DOHH2 (cell line): ENCODE measurements around the gene COL20A1.

Experiments
- H3F3A ChIP-seq: fragments of 200-600 bp; sonication (generic), shearing (Covaris generic); 2 replicates; pipeline ENCODE4 v1.6.0; 2016; ENCODE audit warnings: antibody characterized with exemption, mild to moderate bottlenecking; ENCODE audit not compliant: control insufficient read depth, insufficient read depth
- H3K27ac ChIP-seq: fragments of 200-600 bp; sonication (generic); 2 replicates; pipeline ENCODE4 v1.5.1; 2014; ENCODE audit warnings: low read depth, mild to moderate bottlenecking, low read length, moderate library complexity
- H3K27me3 ChIP-seq: fragments of 200-600 bp; sonication (generic); 2 replicates; pipeline ENCODE4 v1.6.1; 2014; ENCODE audit warnings: mild to moderate bottlenecking, low read length, mixed read lengths; ENCODE audit not compliant: control insufficient read depth
- H3K36me3 ChIP-seq: fragments of 200-600 bp; sonication (generic); 2 replicates; pipeline ENCODE4 v1.6.1; 2014; ENCODE audit warnings: mild to moderate bottlenecking, low read length, moderate library complexity, mixed read lengths; ENCODE audit not compliant: control insufficient read depth
- H3K4me1 ChIP-seq: fragments of 200-600 bp; sonication (generic); 2 replicates; pipeline ENCODE4 v1.6.1; 2014; ENCODE audit warnings: mild to moderate bottlenecking, low read length, mixed read lengths; ENCODE audit not compliant: control insufficient read depth
- H3K4me2 ChIP-seq: fragments of 200-600 bp; sonication (generic); 2 replicates; pipeline ENCODE4 v1.6.0; 2014; ENCODE audit warnings: mild to moderate bottlenecking, low read length, moderate library complexity
- H3K4me3 ChIP-seq: fragments of 200-600 bp; sonication (generic); 2 replicates; pipeline ENCODE4 v1.5.1; 2014; ENCODE audit warnings: mild to moderate bottlenecking, low read length, mixed read lengths
- H3K79me2 ChIP-seq: fragments of 200-600 bp; sonication (generic); 2 replicates; pipeline ENCODE4 v1.6.1; 2014; ENCODE audit warnings: mild to moderate bottlenecking, low read length, mixed read lengths; ENCODE audit not compliant: control insufficient read depth
- H3K9me2 ChIP-seq: fragments of 200-600 bp; sonication (generic); replicated peaks from 2 replicates; pipeline ENCODE4 v1.6.1; 2014; ENCODE audit warnings: mild to moderate bottlenecking, low read length, mixed read lengths; ENCODE audit not compliant: control insufficient read depth
- H3K9me3 ChIP-seq: fragments of 200-600 bp; sonication (generic); 2 replicates; pipeline ENCODE4 v1.6.1; 2014; ENCODE audit warnings: antibody characterized with exemption, low read length, mixed read lengths; ENCODE audit not compliant: control insufficient read depth, insufficient read depth
- H4K20me1 ChIP-seq: fragments of 200-600 bp; sonication (generic); 2 replicates; pipeline ENCODE4 v1.6.0; 2014; ENCODE audit warnings: low read depth, mild to moderate bottlenecking, antibody characterized with exemption, low read length, moderate library complexity; ENCODE audit not compliant: control insufficient read depth, insufficient read depth
- EZH2phosphoT487 ChIP-seq: fragments of 200-600 bp; sonication (generic); IDR thresholded peaks from 2 replicates; pipeline ENCODE4 v1.6.1; 2017; ENCODE audit warnings: borderline replicate concordance, mild to moderate bottlenecking, antibody characterized with exemption, low read length, moderate library complexity, mixed read lengths
- TF ChIP-seq, protein P1 (sequence below): fragments of 200-600 bp; sonication (generic); IDR thresholded peaks from one replicate; pipeline ENCODE4 v1.5.1; 2014; ENCODE audit warnings: antibody characterized with exemption, mild to moderate bottlenecking, low read depth, low read length; ENCODE audit not compliant: poor library complexity, severe bottlenecking

Gene COL20A1

GRCh38 chr20:63278661-63279060 is 14.3 kb upstream of the COL20A1 start:
- no peaks in the 10 kb centered on the region for H3F3A ChIP-seq
- no peaks in the 10 kb centered on the region for H3K9me3 ChIP-seq
- no peak overlapping the region for H3K27ac ChIP-seq
- no peaks in the 10 kb centered on the region for H3K9me2 ChIP-seq
- no peak overlapping the region for H3K4me2 ChIP-seq
- H3K4me1 ChIP-seq = peaks cover 7% of the 10 kb centered on the region
- H3K79me2 ChIP-seq = peaks cover 35% of the 10 kb centered on the region
- TF ChIP-seq, protein P1, sequence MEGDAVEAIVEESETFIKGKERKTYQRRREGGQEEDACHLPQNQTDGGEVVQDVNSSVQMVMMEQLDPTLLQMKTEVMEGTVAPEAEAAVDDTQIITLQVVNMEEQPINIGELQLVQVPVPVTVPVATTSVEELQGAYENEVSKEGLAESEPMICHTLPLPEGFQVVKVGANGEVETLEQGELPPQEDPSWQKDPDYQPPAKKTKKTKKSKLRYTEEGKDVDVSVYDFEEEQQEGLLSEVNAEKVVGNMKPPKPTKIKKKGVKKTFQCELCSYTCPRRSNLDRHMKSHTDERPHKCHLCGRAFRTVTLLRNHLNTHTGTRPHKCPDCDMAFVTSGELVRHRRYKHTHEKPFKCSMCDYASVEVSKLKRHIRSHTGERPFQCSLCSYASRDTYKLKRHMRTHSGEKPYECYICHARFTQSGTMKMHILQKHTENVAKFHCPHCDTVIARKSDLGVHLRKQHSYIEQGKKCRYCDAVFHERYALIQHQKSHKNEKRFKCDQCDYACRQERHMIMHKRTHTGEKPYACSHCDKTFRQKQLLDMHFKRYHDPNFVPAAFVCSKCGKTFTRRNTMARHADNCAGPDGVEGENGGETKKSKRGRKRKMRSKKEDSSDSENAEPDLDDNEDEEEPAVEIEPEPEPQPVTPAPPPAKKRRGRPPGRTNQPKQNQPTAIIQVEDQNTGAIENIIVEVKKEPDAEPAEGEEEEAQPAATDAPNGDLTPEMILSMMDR = no peak
- TF ChIP-seq EZH2phosphoT487 = no peak
- no peaks in the 10 kb centered on the region for H3K27me3 ChIP-seq
- H3K36me3 ChIP-seq = peaks cover 44% of the 10 kb centered on the region
- no peak overlapping the region for H3K4me3 ChIP-seq
- H4K20me1 ChIP-seq = peaks cover 9% of the 10 kb centered on the region

DNA sequence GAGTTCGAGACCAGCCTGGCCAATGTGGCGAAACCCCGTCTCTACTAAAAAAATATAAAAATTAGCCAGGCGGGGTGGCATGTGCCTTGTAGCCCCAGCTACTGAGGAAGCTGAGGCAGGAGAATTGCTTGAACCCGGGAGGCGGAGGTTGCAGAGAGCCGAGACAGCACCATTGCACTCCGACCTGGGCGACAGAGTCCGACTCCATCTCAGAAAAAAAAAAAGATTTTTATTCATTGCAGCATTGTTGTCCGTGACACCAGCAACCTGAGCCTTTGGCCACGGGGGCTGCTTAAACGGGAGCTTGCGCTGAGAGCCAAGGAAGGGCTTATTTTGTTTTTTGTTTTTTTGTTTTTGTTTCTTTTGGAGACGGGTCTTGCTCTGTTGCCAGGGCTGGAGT is 13.1 kb upstream of the COL20A1 start:
- no peaks in the 10 kb centered on the region; the same call in 1 of the 2 replicates for H4K20me1 ChIP-seq
- no peaks in the 10 kb centered on the region for H3K27me3 ChIP-seq
- H3F3A ChIP-seq = no peaks in the 10 kb centered on the region
- no peak overlapping the region for H3K4me2 ChIP-seq
- no peak overlapping the region for H3K27ac ChIP-seq
- H3K9me2 ChIP-seq = no peaks in the 10 kb centered on the region
- H3K79me2 ChIP-seq = peaks cover 26% of the 10 kb centered on the region
- no peak overlapping the region for H3K4me3 ChIP-seq
- H3K4me1 ChIP-seq = peaks cover 16% of the 10 kb centered on the region
- H3K9me3 ChIP-seq = no peaks in the 10 kb centered on the region
- no peak for TF ChIP-seq EZH2phosphoT487
- TF ChIP-seq, protein P1 = no peak
- peaks cover 39% of the 10 kb centered on the region for H3K36me3 ChIP-seq

GRCh38 chr20:63280371-63280770 is 12.6 kb upstream of the COL20A1 start:
- H3K36me3 ChIP-seq = peaks cover 42% of the 10 kb centered on the region
- H3K4me3 ChIP-seq = no peak overlapping the region
- no peaks in the 10 kb centered on the region for H3F3A ChIP-seq
- no peaks in the 10 kb centered on the region for H3K27me3 ChIP-seq
- no peak overlapping the region for H3K4me2 ChIP-seq
- H4K20me1 ChIP-seq = no peaks in the 10 kb centered on the region; the same call in 1 of the 2 replicates
- TF ChIP-seq, protein P1 = no peak
- no peak for TF ChIP-seq EZH2phosphoT487
- no peaks in the 10 kb centered on the region for H3K9me2 ChIP-seq
- no peak overlapping the region for H3K27ac ChIP-seq
- no peaks in the 10 kb centered on the region for H3K9me3 ChIP-seq
- H3K4me1 ChIP-seq = peaks cover 16% of the 10 kb centered on the region
- H3K79me2 ChIP-seq = peaks cover 22% of the 10 kb centered on the region
